ENCODE data around the gene TCF21.

The TCF21 gene

DNA sequence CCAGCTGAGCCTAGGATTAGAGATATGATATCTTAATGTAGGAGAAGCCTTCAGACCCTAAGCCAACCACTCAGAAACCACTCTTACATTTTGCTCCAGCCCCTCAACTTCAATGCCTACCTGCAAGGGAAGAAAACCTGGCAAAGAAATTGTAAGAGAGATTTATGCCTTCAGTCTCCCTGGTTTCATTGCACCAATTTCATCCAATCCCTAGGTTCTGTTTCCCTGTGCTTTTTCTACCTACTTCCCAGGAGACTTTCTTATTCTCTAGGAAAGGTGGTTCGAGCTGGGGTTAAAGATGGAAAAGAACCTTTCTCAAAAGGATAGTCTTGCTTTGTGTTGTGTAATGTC, 1.1 kb upstream of the TCF21 start:
- intact Hi-C loops (cut with DNase I) = no loop called here
- no peak for DNase-seq

DNA sequence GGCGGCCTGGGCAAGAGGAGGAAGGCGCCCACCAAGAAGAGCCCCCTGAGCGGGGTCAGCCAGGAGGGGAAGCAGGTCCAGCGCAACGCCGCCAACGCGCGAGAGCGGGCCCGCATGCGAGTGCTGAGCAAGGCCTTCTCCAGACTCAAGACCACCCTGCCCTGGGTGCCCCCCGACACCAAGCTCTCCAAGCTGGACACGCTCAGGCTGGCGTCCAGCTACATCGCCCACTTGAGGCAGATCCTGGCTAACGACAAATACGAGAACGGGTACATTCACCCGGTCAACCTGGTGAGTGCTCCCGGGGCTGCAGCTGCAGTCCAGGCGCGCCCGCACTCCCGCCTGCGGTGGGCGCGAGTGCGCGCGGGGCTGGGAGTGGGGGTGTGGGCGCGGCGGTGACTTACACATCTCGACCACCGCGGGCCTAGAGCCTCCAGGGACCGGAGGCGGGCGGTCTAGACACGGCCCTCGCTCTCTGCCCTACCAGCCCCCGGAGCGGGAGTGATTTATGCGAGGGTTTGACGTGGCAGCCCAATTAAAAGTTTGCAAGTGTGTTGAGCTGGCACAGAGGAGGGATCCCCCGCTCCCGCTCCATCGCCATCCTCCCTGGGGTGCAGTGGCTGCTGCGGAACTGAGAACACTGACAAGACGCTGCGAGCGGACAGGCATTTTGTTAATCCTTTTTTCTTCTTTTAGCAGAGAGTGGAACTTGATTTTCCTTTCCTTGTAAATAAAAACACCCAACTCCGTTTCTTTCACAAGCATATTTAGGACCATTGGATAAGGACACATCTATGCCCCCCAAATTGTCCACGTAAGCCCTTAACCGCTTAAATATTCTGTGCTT, 867 bp downstream of the TCF21 start:
- intact Hi-C loops (cut with DNase I) = no loop called here
- peak in 3 of 10 donors; percentile 24 to 80 (median 72) for DNase-seq

DNA sequence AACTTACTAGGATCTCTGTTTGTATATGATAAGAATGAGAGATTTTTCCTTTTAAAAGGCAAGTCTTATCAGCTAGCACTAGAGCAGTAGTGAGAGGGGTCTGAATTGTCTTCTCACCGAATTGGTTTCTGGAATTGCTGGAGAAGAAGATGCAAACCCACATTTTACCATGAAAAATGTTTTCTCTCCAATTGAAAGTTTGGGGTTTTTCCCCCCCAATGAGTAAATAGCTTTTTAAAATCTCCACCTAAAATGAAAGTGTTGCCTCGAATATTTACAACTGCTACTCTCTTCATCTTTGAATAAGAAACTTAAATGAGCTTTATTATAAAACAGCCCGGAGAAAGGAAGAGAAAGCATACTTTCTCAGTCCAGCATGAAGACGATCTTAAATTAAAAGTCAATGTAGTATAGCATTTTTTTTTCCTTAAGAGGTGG, 1.8 kb downstream of the TCF21 start:
- intact Hi-C loops (cut with DNase I) = no loop called here
- DNase-seq = no peak

DNA sequence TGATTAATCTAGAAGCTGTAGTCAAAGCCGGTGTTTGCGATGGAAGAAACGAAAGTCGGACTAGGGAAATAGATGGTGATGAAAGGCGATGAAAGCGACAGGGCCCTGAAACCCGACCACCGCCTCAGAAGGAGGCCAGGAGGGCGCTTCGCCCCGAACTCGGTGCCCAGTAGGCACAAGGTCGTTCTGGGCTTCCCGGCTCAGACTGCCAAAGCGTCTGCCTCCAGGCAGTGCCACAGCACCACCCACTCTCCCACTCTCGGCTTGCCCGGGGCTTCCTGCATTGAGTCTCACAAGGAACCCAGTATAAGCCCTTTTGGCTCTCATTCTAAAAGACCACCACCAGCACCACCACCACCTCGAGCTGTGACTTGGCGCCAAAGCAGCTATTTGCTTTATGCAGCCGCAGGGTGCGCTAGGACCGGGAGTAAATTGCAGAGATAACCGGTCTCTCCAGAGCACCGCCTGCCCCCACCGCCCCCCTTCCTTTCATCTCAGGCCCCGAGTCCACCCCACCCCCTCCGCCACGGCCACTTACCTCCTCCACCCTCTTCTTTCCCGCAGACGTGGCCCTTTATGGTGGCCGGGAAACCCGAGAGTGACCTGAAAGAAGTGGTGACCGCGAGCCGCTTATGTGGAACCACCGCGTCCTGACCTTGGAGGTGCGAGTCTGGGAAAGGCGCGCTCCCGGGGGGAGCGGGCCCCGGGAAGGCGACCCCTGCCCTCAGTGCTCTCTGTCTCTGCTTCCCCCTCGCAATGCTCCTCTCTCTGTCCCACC, 2.4 kb downstream of the TCF21 start:
- peak in 1 of 10 donors; percentile 52 for DNase-seq
- intact Hi-C loops (cut with DNase I) = no loop called here

DNA sequence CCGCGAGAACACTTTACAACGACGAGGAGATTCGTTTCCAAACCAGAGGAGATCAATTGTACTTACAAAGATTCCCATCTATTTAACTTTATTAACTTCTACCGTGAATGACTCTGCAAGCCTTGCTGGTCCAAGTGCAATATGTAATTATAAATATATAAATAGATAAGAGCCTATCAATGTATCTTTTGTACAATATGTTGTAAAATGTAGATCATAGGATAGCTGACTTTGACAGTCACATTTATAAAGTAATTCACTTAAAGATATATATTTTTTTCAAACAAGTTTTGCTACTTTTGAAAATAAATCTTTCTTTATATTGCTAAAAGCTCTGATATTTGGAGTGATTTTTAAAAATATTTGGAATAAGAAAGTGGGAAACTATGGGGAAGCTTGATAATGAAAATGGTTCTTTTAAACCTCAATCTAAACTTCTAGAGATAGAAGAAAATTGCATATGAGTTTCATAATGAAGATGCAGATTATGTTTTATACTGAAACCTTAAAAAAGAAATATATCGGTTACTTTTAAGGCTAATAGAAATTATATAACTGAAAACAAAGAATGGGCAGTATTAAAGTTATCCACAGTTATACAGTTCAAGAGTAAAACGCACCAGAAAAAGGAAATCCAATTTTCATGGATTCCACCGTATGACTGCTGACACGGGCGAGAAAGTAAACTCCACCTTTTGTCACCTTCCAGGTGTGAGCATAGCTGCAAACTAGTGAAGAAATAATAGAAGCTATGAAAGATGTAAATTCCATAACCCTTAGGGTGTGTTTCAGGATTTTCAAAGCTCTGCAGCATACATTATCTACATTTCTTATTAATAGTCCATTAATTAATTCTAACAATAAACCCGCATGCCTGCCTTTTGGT, 3.3 kb downstream of the TCF21 start:
- DNase-seq = no peak
- intact Hi-C loops (cut with DNase I) = no loop called here

DNA sequence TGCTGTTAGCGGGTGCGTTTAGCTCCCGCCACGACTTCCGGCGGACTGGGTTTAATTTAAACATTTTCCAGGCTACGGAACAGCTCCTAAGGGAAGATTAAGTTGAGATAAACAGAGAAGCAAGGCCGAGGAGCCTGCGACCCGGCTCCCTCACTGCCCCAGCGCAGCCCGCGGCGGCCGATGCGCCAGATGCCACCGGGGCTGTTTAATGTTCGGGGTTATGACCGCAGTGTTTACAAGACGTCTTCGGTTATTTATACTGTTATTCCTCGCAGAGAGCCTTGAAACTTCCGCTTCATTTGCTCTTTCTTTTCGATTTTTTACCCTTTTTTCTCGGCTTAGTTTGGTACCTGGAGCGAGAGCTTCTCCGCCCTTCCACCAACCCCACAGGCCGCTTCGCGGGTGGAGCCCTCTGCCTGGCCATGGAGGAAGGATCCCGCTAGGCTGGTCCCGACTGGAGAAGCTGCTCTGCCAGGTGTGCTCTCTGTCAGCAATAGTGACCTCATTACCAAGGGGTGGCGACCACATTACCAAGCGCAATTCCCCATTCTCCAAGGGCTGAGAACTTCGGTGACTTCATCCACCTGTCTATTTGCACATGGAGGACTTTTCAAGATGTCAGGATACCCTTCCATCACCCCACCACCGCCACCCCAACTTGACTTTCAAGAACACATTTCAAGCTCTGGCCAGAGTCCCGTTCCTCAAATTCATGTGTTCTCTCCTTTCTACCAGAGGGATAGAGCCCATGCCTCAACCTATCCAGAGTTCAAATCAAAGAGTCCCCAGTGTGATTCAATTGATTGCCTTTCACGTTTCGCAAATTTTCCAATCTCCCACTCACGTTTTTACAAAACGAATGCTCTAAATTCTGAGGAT, 4.1 kb downstream of the TCF21 start:
- DNase-seq = peak in 1 of 10 donors; percentile 42
- intact Hi-C loops (cut with DNase I) = no loop called here

DNA sequence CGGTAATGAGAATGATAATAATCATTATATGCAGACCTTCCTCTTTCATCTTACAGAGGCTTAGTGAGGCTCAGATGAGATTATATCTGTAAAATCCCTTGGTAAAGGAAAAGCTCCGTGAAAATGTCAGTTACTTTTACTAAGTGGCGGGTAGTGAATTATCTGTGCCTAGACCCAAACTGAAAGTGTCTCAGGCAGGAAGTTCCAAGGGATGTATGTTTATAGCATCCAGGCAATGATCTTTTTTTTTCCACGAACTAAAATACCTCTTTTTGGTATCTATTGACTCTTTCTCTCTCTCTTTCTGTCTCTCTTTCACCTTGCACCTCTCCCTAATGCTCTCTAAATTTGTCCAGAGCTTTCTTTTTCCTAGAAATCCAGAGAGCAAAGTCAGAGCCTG, 5.0 kb downstream of the TCF21 start:
- intact Hi-C loops (cut with DNase I) = no loop called here
- DNase-seq = no peak

DNA sequence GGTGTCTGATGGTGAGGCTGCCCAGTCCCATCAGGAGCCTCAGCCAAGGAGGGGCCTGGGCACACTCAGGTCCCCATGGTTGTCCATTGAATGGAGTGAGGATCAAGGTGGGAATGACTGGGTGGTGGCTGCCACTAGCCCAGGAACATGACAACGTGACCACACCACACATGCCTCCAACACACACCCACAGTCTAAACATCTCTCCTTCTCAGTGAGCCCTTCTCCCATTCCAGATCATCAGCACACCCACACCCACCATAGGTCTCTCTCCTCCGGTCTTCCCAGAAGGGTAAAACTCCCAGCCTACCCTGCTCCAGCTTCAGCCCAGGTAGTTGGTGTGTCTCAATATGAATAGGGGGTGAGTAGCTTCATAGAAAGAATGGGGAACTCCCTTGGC, 5.5 kb downstream of the TCF21 start:
- no peak for DNase-seq
- intact Hi-C loops (cut with DNase I) = no loop called here

DNA sequence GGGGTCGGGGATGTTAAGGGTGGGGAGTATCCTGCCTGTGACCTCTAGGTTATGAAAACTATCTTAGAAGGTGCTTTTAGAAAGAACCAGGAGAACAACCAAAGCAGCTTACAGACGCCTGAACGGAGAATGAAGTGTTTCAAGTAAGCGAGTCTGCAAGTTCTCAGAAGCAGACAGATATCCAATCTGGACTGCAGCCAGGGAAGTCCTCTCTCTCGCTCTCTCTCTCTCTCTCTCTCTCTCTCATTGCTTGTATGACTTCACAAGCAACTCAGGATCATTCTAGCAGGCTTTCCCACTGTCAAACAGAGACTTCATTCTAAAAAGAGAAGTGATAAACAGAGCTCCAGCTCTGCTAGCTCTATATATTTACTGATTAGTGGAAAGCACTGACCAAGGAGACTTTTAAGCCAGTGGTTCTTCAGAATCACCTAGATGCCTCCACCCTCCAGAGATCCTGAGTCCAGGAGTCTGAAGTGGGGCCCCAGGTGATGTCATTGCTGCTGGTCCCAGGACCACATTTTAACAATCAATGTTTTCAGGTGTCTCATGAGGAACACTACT, 6.0 kb downstream of the TCF21 start:
- intact Hi-C loops (cut with DNase I) = no loop called here

DNA sequence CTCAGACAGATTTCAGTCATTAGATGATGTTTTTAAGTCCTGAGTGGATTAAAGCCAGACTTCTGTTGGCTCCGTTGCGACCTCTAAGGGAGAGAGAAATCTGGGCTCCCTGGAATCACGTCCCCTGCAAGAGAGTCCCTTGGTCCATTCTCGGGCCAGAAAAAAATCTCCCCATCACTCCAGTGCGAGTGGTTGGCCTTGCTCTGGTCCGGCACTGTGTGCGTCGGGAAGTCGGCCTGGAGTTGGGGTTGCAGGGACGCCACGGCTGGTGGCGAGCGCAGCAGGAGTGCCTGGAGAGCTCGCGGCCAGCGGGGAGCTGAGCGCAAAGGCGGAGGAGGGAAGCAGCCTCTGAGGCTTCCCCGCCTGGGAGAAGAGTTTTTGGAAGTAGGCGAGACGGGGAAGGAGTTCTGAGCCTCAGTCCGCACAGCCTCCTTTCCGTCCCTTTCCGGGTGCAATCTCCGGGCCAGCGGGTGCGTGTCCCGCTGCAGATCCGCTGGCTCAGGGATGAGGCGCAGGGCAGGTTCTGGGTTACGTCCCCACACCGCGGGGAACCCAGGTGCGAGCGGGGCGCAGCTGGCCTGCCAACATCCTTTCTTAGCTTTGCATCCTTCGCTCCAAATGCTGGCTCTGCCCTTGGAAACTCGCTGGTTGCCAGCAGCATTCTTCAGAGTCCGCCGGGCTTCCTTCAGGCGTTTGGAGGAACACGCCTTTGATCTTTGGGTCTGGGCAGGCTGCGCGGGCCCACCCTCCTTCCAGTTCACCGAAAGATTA, 6.8 kb downstream of the TCF21 start:
- DNase-seq = peak in 2 of 10 donors; percentile 64 to 79
- intact Hi-C loops (cut with DNase I) = no loop called here

More for the DNA sequence above, 6.0 kb downstream of the TCF21 start:
- DNase-seq = no peak

DNA sequence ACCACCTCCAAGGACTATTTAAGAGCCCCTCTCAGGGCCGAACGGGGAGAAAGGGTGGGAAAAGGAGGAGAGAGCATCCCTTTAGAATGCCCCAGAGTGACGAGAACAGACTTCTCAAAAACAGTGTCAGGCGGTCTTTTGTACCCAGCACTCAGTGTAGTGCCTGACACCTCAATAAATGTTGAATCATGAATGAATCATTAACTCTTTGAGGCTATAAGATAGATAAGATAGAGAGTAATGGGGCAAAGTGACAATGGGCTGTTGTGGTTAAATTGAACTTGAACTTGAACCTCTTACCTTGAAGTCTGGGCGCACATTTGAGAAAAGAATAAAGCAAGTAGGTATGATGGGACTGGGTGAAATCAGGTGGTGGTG, 7.4 kb downstream of the TCF21 start:
- no peak for DNase-seq
- intact Hi-C loops (cut with DNase I) = no loop called here

DNA sequence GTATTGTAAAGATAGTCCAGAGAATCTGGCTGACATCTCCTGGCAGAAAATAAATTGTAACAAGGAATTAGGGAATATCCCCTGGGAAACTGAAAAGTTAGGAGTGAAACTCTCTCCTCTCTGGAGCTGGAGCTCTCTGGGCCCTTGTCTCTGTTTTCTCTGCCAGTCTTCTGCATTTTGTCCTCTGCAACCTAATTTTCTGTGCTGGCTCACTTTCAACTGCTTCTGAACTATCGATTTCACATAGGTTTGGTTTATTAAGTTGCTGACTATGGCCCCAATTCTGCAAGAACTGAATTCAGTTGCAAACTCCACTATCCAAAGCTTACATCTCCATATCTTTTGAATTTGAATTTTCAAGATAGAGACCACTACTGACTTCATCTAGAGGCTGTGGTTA, 9.3 kb downstream of the TCF21 start:
- intact Hi-C loops (cut with DNase I) = no loop called here
- DNase-seq = no peak

DNA sequence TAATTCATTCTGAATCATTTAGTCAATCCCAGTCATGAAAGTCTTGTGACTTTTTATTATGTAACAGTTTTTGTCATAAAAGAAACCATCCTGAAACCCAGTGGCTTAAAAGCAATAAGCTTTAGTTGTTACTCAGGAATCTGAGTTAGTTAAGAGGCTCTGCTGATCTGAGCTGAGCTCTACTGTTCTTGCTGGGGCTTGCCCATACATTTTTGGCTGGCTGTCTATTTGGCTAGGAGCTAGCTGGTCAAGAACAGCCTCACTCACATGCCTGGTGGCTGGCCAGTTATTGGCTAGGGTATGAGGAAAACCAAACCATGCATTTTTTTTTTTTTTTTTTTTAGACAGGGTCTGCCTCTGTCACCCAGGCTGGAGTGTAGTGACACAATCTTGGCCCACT, 10.6 kb downstream of the TCF21 start:
- no peak for DNase-seq
- intact Hi-C loops (cut with DNase I) = no loop called here

DNA sequence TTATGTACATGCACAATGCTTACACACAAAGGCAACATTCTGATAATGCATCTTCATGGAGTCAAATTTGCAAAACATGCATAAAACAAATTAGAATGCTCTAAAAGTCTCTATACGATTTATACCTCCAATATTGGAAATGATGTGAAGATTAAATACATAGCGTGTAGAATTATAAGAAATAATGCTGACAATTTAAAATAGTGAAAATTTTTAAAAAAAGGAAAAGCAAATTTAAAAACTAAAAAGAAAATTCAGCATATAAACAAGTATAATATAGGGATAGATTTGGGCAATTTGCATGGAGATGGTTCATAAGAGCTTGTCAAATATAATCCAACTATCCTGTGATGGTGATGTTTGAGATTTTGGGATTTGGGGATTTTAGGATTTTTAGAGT, 14.9 kb downstream of the TCF21 start:
- intact Hi-C loops (cut with DNase I) = no loop called here
- DNase-seq = no peak

DNA sequence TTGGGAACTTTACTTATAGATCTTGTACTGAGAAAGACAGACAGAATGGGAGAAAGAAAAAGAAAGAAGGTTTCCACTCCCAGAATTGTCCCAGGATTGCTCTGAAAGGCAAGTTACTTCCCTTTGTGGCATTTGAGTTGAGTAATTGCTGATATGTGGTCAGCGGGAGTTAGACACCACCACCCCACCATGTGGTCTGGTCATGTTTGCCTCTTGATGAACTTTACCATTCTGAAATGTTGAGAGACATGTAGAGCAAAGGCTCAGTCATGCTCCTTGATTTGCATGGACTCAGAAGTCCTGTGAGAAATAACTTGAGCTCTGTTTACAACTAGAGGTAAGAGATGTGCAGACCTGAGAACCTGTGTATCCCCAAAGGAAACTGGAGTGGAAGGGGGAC, 17.1 kb downstream of the TCF21 start:
- no peak for DNase-seq
- intact Hi-C loops (cut with DNase I) = no loop called here

DNA sequence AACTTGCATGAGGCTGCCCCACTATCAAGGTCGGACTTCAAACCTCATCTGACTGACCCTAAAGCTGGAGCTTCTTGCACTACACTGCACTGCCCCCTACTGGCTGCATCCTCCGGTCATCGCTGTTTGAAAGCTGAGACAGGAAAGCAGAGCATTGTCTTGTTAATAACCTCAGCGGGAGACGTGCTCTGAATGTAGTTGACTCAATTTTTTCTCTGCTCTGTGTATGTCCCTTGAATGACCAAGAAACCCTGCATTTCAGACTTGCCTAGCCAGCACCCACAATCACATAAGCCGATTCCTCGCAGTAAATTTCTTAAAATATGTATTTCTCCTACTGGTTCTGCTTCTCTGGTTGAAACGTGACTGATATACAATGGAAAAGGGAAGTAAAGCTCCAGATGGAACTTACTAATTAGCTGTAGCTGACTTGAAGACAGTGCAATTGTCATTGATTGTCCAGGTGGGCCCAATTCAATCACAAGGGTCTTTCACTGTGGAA, 27.8 kb downstream of the TCF21 start:
- intact Hi-C loops (cut with DNase I) = loop anchor here (1.0 kb wide), 1 partner anchor 347 kb away; no protein-coding TSS in a partner anchor
- peak; percentile 74 to 98 (median 93) for DNase-seq

DNA sequence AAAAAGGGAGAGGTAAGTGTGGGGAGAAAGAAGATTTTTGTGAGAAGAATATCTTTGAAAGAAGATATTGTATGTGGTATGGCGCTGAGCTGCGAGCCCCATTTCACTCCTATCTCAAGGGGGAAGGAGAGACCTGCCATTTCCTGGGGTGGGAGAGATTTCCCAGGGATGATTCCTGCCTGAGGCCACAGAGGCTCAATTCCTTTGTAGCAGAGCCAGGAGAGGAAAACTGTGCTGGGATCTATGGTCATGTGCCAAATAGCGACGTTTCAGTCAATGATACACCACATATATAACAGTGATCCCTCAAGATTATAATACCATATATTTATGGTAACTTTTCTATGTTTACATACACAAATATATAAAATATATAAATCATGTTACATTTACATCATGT, 28.9 kb downstream of the TCF21 start:
- no peak for DNase-seq
- intact Hi-C loops (cut with DNase I) = no loop called here

DNA sequence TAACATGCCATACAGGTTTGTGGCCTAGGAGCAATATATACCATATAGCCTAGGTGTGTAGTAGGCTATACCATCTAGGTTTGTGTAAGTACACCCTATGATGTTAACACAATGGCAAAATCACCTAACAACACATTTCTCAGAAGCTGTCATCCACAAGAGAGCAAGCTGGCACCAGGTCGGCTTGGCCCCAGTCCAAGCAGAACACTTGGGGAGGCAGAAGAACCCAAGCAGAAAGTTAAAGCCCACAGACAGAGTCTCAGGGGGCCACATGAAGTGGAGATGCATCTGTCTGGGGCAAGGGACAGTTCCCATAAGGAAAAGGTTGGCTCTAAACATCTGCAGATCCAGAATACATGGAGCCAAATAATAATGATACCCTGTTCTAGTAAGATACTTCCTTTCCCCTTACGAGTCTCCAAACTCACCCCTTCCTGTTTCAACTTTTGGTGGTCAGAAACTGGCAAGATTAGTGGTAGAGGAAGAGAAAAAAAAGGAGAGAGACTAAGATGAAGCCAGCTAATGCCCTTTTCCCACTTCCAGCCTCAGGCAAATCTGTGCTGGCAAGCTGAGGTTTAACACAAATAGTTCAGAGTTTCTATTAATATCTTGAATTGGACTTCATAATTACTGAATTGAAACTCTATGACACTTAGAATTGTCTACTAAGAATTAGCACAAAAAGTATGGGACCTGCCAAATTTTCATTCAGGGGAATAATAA, 29.5 kb downstream of the TCF21 start:
- DNase-seq = no peak
- intact Hi-C loops (cut with DNase I) = no loop called here
